Liver (tissue), 3 donors: ENCODE measurements around the gene LRRC36.

ENCODE experiments used
- CTCF ChIP-seq: fragments of 150-350 bp; IDR thresholded peaks from 2 replicates; pipeline ENCODE4 v1.5.1; 2017; ENCODE audit warnings: improper control_type of control experiment, low read depth, low read length; ENCODE audit not compliant: missing input control
- JUND ChIP-seq, 2 donors: IDR thresholded peaks; 2 replicates each; pipeline ENCODE4 v1.6.1; 2016; ENCODE audit warnings: antibody characterized with exemption in 2 of 2
- donor health status: healthy.
- donor health status: healthy.

- TF ChIP-seq JUND (IDR thresholded peaks at IDR 0.05), result no peak
- no peak for TF ChIP-seq CTCF
These were observed 64.3 kb downstream of the LRRC36 start for GRCh38 chr16:67390816-67391423.
